Hematopoietic multipotent progenitor cell treated with erythropoietin and hydrocortisone succinate and interleukin-3 and kit ligand, for 15 days (in vitro differentiated cells): ENCODE data around the gene GADL1.

Experiments used
- DNase-seq: peaks from one replicate; pipeline ENCODE4 v3.0.0-alpha.2; 2015; ENCODE audit warnings: low spot score

Gene GADL1

GRCh38 chr3:30756218-30756617 lies 138.2 kb downstream of the GADL1 start:
- DNase-seq: no peak

DNA sequence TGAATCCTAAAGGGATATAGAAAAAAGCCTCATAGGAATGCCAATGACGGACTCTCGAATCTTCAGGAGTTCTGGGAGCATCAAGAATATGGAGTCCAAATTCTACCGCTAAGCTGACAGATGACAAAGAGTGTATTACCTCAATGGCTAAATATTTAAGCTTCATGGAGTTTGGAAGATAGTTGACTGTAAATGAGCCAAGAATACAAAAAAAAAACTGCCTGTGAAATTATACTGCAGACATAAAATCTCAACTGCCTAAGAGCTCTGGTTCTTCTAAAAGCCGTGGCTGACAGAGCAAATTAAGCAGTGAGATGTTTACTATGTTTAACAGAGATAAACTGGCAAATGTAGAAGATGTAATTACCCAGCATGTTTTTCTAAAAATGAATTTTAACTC lies 140.0 kb downstream of the GADL1 start:
- DNase-seq: no peak

- DNase-seq: no peak
Observed at GRCh38 chr3:30753766-30754165, 140.7 kb downstream of the GADL1 start.

DNA sequence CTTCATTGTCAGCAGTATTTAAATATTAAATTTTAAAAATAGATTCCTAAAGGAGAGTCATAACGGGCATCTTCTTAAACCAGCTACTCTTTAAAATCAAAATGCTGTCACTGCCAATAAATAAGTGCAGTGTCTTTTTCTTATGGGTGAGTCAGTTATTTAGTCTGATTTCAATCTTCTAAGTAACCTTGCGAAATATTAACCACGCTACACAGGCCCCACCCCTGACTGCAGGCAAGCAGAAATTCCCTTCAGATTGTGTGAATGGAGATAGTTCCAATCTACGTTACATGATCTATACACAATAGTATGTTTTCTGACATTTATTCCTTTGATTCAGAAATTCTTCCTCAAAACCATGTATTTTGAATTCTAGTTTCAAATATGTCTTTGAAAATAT lies 141.5 kb downstream of the GADL1 start:
- DNase-seq: no peak

DNA sequence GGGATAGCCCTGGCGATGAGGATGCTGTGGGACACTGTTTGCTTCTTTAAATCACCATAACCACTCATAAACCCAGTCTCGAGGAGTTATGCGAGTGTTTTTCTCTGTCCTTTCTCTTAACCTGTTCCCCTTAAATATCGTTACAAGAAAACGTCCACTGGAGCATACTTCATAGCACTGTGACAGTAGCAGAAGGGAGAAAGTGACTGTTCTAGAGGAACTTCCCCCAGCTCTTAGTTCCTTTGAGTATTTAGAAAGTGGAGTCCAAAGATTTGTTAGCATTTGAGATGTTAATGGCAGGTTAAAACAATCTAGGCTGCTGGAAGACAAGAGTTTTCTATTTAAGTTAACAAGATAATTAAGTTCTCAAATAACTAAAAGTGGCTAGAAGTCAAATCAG lies 142.0 kb downstream of the GADL1 start:
- no peak for DNase-seq

- no peak for DNase-seq
Observed at GRCh38 chr3:30751610-30752299, 142.7 kb downstream of the GADL1 start.

- no peak for DNase-seq
Observed at GRCh38 chr3:30750967-30751366, 143.5 kb downstream of the GADL1 start.

DNA sequence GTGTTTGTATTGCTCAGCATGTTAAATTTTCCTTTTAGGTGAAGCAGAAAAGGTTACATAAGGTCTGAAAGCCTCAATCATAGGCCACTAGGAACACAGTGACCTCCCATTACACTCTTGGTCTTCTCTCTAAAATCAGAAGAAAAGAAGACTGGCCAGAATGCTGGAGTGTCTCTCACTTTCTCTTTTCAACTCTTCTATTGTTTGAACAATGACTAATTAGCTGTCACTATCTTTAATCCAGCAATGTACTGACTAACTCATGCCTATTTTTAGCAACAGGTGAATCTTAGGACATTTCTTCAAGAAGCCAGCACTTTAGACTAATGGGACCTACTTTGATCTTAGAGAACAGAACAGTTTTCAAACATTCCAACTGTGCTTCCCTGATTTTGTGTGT lies 145.2 kb downstream of the GADL1 start:
- DNase-seq: no peak

DNA sequence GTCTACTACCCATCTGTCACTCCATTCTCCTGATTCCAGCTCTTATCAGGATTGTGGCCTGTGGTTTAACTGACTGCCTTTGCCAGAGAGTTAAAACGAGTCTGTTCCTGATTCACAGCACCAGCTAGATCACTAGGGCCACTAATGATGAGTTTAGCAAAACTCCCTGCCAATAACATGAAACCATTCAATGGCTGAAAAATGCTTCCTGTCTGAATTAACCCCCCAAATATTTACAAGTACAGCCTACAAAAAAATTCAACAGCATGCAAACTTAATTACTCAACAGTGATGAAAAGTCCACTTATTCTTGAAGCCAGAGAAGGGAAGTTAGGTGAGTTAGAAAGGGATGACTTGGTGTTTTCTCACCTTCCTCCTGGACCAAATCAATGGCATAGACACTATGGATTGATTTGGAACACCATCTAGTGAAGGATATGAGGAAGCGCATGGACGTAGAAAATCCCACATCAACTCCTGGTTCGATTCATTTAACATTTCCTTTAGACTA lies 146.6 kb downstream of the GADL1 start:
- DNase-seq: no peak

- DNase-seq: no peak
Observed at GRCh38 chr3:30743641-30744317, 150.7 kb downstream of the GADL1 start.

DNA sequence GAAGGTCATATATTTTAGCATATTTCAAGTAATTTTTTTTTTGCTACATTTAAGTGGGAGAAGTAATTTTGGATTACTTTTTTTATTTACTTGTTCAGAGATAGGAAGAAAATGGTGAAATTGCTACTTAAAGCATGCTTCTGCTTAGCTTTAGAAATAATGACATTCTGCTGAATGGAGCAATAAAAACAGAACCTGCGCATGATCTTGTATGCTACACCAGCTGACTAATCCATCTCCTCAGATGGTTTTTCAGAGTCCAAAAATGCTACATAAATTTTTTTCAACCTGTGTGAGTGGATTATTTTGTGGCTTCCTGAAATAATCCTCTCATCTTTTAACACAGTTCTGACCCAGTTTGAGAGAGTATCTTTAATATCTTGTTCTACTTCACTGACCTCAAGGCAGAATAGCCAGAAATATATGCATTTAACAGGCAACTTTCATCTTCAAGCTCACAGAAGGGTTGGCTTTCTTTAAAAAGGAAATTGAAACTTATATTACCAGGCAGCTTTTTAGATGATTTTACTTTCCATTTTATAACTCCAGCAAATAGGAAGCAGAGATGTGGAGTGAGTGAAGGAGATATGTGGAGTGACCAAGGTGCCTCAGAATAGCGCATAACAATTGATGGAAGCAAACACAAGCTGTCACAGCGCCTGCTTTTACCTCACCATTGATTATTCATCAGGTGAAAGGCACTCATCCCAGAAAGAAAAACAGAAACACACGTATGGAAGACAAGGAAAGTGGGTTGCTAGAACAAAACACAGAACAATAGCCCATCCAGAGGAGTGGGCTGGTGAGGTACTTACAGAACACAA lies 151.5 kb downstream of the GADL1 start:
- no peak for DNase-seq

- no peak for DNase-seq
Observed at GRCh38 chr3:30741889-30742288, 152.6 kb downstream of the GADL1 start.

DNA sequence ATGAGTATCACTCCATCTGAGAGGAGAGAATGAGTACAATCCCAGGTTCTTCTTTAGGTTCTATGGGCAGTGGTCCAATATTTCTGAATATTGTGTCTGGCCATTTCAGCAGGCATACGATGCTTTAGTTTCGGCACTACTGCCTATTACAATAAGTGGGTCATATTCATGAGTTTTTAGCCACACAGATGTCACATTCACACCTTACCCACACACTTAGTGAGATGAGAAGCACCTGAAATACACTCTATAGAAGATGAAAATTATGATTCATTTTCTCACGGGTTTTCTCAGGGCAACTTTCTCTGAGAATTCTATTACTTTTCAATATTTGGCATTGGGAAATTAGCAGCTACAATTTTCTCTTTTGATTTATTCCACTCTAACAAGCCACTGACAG lies 155.9 kb downstream of the GADL1 start:
- no peak for DNase-seq

DNA sequence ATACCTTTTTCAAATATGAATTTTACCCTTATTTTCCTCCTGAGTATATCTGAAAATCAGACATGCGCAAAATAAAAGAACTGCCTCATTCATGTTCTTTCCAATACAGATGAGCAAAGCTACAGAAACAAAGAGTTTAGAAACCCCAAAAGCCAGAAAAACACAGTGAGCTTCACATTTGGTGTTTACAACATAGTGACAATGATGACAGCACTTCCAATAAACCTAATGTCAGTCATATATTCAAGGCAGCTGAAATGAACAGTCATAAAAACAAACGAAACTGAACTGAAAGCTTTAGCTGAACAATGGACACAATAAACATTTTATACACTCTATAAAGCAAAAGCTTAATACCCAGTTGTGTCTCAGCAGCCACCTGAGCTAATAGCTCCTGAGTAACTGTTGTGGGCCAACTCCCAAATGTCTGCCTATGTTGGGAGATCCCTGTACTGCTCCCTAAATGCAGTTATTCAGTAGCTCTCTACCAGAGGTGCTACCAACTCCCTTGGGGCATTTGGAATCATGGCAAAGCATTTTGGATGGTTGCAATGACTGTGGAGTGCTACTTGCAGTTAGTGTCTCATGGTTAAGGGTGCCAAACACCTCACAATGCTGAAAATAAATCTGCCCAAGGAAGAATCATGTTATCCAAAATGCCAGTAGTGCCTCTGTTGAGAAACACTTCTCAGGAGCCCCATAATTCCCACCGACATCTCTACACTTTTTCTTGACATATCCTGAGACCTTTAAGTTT lies 156.5 kb downstream of the GADL1 start:
- DNase-seq: no peak

DNA sequence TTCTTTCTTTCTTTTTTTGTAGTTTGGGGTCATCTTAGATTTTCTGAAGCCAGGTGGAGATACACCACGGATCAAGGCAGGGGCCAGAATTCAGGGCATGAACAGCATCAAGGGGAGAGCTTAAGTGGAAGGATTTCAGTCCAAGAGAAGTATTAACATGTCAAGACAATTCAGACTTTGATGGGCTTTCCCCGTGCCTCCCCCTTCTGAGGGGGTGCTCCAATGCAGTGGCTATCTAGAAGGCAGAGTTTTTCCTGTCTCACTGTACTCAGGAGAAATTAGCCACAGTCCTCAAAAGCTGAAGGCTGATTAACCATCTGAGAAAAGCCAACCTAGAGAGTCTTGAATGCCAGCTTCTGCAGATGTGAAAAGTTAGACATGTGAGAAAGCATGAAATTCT lies 160.8 kb downstream of the GADL1 start:
- DNase-seq: no peak

GRCh38 chr3:30733209-30733608 lies 161.3 kb downstream of the GADL1 start:
- no peak for DNase-seq

DNA sequence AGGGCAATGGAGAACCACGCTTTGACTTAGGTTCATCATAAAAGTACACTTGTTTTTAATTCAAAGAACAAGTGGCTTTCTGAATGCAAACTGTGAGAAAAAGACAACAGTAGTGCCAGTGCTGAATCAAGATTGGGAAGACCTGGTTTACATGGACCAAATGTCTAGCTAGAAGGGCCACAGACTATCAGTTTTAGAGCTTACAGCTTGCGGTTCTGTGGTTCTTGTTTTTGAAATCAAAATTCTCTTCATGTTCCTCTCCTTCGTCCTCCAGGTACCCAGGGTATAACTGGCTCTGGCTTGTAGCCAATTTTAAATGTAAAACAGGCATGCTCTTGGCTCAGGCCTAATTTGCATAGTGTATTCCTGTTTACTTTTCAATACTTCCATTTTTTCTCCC lies 163.5 kb downstream of the GADL1 start:
- DNase-seq: no peak

DNA sequence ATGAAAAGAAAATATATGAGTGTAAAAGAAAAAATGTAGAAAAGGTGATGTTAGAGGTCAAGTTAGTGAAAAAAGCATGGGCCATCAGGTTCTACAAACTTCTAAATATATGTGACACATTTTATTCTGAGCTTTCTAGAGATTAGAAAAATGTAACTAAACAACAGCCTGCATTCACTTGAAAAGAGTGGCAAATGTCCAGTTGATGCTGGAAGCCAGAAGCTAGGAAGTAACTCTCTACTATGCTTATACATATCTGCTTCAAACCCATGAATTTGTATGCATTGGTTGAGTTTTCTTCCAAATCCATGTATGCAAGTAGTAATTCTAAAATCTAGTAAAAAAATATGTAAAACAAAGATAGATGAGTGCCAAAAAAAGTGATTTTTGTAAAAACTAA lies 164.5 kb downstream of the GADL1 start:
- DNase-seq: no peak

DNA sequence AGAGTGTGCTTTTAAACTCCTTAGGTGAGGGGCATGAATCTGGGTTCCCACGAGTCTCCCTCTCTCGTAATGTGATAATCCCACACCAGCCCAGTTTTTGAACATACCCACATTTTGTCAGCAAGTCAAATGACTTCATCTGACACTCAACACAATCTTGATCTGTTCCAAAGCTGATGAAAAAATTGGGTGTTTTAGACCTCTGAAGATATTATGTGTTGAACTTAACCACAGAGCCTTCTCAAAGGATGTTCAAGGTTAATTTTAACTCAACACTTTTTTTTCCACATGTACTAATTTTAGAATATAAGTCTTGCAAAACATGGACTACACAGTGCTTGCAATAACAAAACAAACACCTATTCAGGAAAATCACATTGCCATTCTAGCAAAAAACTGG lies 164.9 kb downstream of the GADL1 start:
- no peak for DNase-seq

GRCh38 chr3:30728143-30728542 lies 166.3 kb downstream of the GADL1 start:
- no peak for DNase-seq

GRCh38 chr3:30724863-30725262 lies 169.6 kb downstream of the GADL1 start:
- no peak for DNase-seq

DNA sequence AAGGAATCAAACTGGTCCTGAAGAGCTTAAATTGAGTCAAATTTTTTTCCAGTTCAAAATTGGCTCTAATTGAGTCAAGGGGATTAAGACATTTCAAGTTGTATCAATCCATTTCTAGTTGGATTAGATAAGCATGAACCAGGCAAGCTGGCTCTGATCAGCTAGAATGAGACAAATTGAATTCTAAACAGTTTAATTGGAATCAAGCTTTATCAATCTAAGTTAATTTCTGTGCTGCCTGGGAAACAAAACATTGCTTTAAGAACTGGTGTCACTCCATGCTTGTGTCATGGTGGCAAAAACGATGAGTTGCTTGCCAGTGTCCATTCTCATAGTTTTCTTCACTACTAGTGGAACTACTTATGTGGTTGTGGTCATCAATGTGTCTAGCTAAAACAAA lies 171.2 kb downstream of the GADL1 start:
- DNase-seq: no peak
